H1 (cell line): ENCODE data around the gene FLVCR2. TPM values are rescaled to one million over a fixed set of nuclear protein-coding genes. Genes with fewer than 3 reads are reported as not detected.

Experiments
- CTCF ChIA-PET: fragments of 300-600 bp; sonication (Branson Sonifier 250); formaldehyde crosslinking; loops from one replicate; lab custom pipeline; 2021; ENCODE audit not compliant: partially characterized antibody; lab: Charles Lee
- POLR2A ChIA-PET: fragments of 300-600 bp; sonication (Branson Sonifier 250); formaldehyde crosslinking; loops from one replicate; lab custom pipeline; 2021; ENCODE audit warnings: inconsistent platforms; ENCODE audit not compliant: partially characterized antibody; lab: Charles Lee
- DNase-seq, 2 experiments: peaks; one replicate each; pipeline versions ENCODE4 v3.0.0 to v3.0.0-alpha.2; 2010 to 2022; ENCODE audit warnings: low spot score in 2 of 2, low read depth in 1 of 2, mixed read lengths in 1 of 2
- FAIRE-seq: peaks from 2 replicates; lab custom pipeline; 2011; peaks lifted over from hg19 to GRCh38; lab: Jason Lieb, UNC
- H2AFZ ChIP-seq: 2 replicates; pipeline ENCODE4 v1.8.1; 2012; ENCODE audit warnings: low read length, inconsistent platforms
- H2AK5ac ChIP-seq: 2 replicates; pipeline ENCODE4 v1.6.1; 2013; ENCODE audit warnings: low read depth, low read length
- H2BK120ac ChIP-seq: replicated peaks from 2 replicates; pipeline ENCODE3; 2013; ENCODE audit warnings: low read depth, low read length, inconsistent platforms
- H2BK12ac ChIP-seq: 2 replicates; pipeline ENCODE4 v1.6.1; 2013; ENCODE audit warnings: low read depth, low read length
- H2BK15ac ChIP-seq: 2 replicates; pipeline ENCODE4 v1.6.1; 2013; ENCODE audit warnings: low read length
- H2BK20ac ChIP-seq: 2 replicates; pipeline ENCODE4 v1.6.1; 2013; ENCODE audit warnings: low read length
- H2BK5ac ChIP-seq: 2 replicates; pipeline ENCODE4 v1.6.1; 2013; ENCODE audit warnings: low read depth, low read length
- H3K14ac ChIP-seq: 2 replicates; pipeline ENCODE4 v1.6.1; 2013; ENCODE audit warnings: inconsistent platforms; ENCODE audit not compliant: insufficient read length
- H3K18ac ChIP-seq: 2 replicates; pipeline ENCODE4 v1.6.1; 2013; ENCODE audit warnings: low read length; ENCODE audit errors: extremely low read depth
- H3K23ac ChIP-seq: 2 replicates; pipeline ENCODE4 v1.6.1; 2013; ENCODE audit warnings: inconsistent platforms; ENCODE audit not compliant: insufficient read length
- H3K23me2 ChIP-seq: 2 replicates; pipeline ENCODE4 v1.6.1; 2013; ENCODE audit warnings: low read depth, low read length
- H3K27ac ChIP-seq: 2 replicates; pipeline ENCODE4 v1.6.1; 2011; ENCODE audit warnings: low read depth, low read length, inconsistent platforms
- H3K27me3 ChIP-seq, 4 experiments: replicated peaks in 1 of 4; 1 replicate in 1 of 4; 2 replicates in 3 of 4; pipeline versions ENCODE4 v1.6.1 to v1.8.1; 2011 to 2013; ENCODE audit warnings: low read length in 3 of 4, mild to moderate bottlenecking in 3 of 4, inconsistent platforms in 2 of 4, mixed read lengths in 2 of 4, moderate library complexity in 1 of 4; ENCODE audit not compliant: control insufficient read depth in 3 of 4, insufficient read depth in 3 of 4; ENCODE audit errors: extremely low read depth in 1 of 4
- H3K36me3 ChIP-seq, 4 experiments: 2 replicates each; pipeline versions ENCODE4 v1.6.1 to v1.8.1; 2011 to 2013; ENCODE audit warnings: mild to moderate bottlenecking in 4 of 4, low read length in 3 of 4, moderate library complexity in 2 of 4, control low read depth in 1 of 4, inconsistent platforms in 1 of 4; ENCODE audit not compliant: insufficient read depth in 4 of 4, control insufficient read depth in 2 of 4
- H3K4ac ChIP-seq: replicated peaks from 2 replicates; pipeline ENCODE3; 2013; ENCODE audit warnings: low read length, low read depth, mixed read lengths, inconsistent platforms; ENCODE audit not compliant: insufficient read length
- H3K4me1 ChIP-seq, 4 experiments: replicated peaks in 1 of 4; 1 replicate in 1 of 4; 2 replicates in 3 of 4; pipeline versions ENCODE4 v1.6.1 to v1.8.1; 2011 to 2013; ENCODE audit warnings: low read length in 3 of 4, inconsistent platforms in 2 of 4, mixed read lengths in 1 of 4; ENCODE audit not compliant: insufficient read depth in 4 of 4, control insufficient read depth in 3 of 4
- H3K4me2 ChIP-seq, 2 experiments: 2 replicates each; pipeline versions ENCODE4 v1.6.1 to v1.8.1; 2011 to 2013; ENCODE audit warnings: low read depth in 2 of 2, low read length in 2 of 2, control low read depth in 1 of 2, inconsistent platforms in 1 of 2, mild to moderate bottlenecking in 1 of 2; ENCODE audit not compliant: insufficient read depth in 1 of 2
- H3K4me3 ChIP-seq, 4 experiments: fragments of 200-600, 300-600 bp in 1 of 4; sonication (generic), shearing (Covaris generic), sonication (Bioruptor Twin) in 1 of 4; 2 replicates each; pipeline versions ENCODE4 v1.5.1 to v1.8.1; 2011 to 2016; ENCODE audit warnings: low read length in 4 of 4, low read depth in 3 of 4, control low read depth in 2 of 4, inconsistent platforms in 2 of 4, mild to moderate bottlenecking in 2 of 4, mixed read lengths in 1 of 4, moderate library complexity in 1 of 4; ENCODE audit not compliant: insufficient read depth in 2 of 4; ENCODE audit errors: extremely low read depth in 1 of 4
- H3K56ac ChIP-seq: replicated peaks from 2 replicates; pipeline ENCODE3; 2013; ENCODE audit warnings: low read depth, mild to moderate bottlenecking, mixed read lengths, low read length, inconsistent platforms; ENCODE audit not compliant: insufficient read length
- H3K79me1 ChIP-seq: 2 replicates; pipeline ENCODE4 v1.6.1; 2013; ENCODE audit warnings: low read depth, low read length, control low read depth
- H3K79me2 ChIP-seq, 2 experiments: 2 replicates each; pipeline versions ENCODE4 v1.6.1 to v1.8.1; 2012 to 2013; ENCODE audit warnings: low read length in 2 of 2, mild to moderate bottlenecking in 2 of 2, inconsistent platforms in 1 of 2; ENCODE audit not compliant: insufficient read depth in 2 of 2, control insufficient read depth in 1 of 2
- H3K9ac ChIP-seq, 4 experiments: replicated peaks in 1 of 4; 1 replicate in 1 of 4; 2 replicates in 3 of 4; pipeline versions ENCODE4 v1.6.1 to v1.8.1; 2011 to 2013; ENCODE audit warnings: low read depth in 3 of 4, low read length in 3 of 4, control low read depth in 2 of 4, mild to moderate bottlenecking in 2 of 4, moderate library complexity in 2 of 4, inconsistent platforms in 1 of 4; ENCODE audit errors: extremely low read depth in 1 of 4
- H3K9me3 ChIP-seq, 2 experiments: 2 replicates each; pipeline versions ENCODE4 v1.6.1 to v1.8.1; 2012 to 2013; ENCODE audit warnings: mild to moderate bottlenecking in 2 of 2, moderate library complexity in 2 of 2, control low read depth in 1 of 2, inconsistent platforms in 1 of 2, low read depth in 1 of 2, low read length in 1 of 2, mixed read lengths in 1 of 2; ENCODE audit not compliant: insufficient read depth in 2 of 2
- H4K20me1 ChIP-seq, 2 experiments: replicated peaks in 1 of 2; 2 replicates each; pipeline versions ENCODE3 to v1.8.1; 2011 to 2013; ENCODE audit warnings: inconsistent platforms in 2 of 2, low read length in 2 of 2, mild to moderate bottlenecking in 1 of 2; ENCODE audit not compliant: insufficient read depth in 2 of 2, control insufficient read depth in 1 of 2
- H4K5ac ChIP-seq: 2 replicates; pipeline ENCODE4 v1.6.1; 2013; ENCODE audit warnings: low read length, low read depth, mixed read lengths, inconsistent platforms; ENCODE audit not compliant: insufficient read length
- H4K8ac ChIP-seq: 2 replicates; pipeline ENCODE4 v1.8.0; 2013; ENCODE audit warnings: mild to moderate bottlenecking, moderate library complexity, low read length, inconsistent platforms; ENCODE audit not compliant: insufficient read depth; ENCODE audit errors: extremely low read depth
- H4K91ac ChIP-seq: replicated peaks from 2 replicates; pipeline ENCODE3; 2013; ENCODE audit warnings: low read length, mixed read lengths, inconsistent platforms; ENCODE audit not compliant: insufficient read length
- CREB1 ChIP-seq: IDR thresholded peaks from 2 replicates; pipeline ENCODE4 v1.6.1; 2012; ENCODE audit warnings: inconsistent platforms
- RFX5 ChIP-seq: IDR thresholded peaks from 2 replicates; pipeline ENCODE4 v1.6.1; 2011; ENCODE audit warnings: low read depth, low read length, improper control_type of control experiment, borderline replicate concordance
- SIX5 ChIP-seq: IDR thresholded peaks from 2 replicates; pipeline ENCODE4 v1.6.1; 2011; ENCODE audit warnings: mild to moderate bottlenecking, low read depth, low read length
- SP1 ChIP-seq: IDR thresholded peaks from 2 replicates; pipeline ENCODE4 v1.6.1; 2011; ENCODE audit warnings: low read depth, low read length
- WGBS, 2 experiments: shearing (Covaris generic) in 1 of 2; methylation state at CpG; one replicate each; pipeline versions ENCODE4 v1.1.6 to v1.1.7; 2013 to 2015; ENCODE audit warnings: low lambda C conversion rate in 2 of 2, mixed read lengths in 2 of 2, inconsistent platforms in 1 of 2, low coverage in 1 of 2, missing lambda C conversion rate in 1 of 2; ENCODE audit not compliant: insufficient replicate concordance in 2 of 2, insufficient coverage in 1 of 2, insufficient read length in 1 of 2; ENCODE audit errors: extremely low coverage in 1 of 2, missing lambda C conversion rate in 1 of 2; 5-methylcytosine and 5-hydroxymethylcytosine counted together
- polyA plus RNA-seq, 7 experiments: library from polyadenylated mRNA; depleted of rRNA in 3 of 7; stranded (reverse) in 5 of 7; unstranded in 2 of 7; fragments of >200 nt in 5 of 7; fragments of 200-250 nt in 2 of 7; gene quantifications; 1 replicate in 5 of 7; 2 replicates in 1 of 7; 4 replicates in 1 of 7; pipeline versions ENCODE4 v1.2.1 to v1.2.3, GENCODE V29; 2011 to 2013; ENCODE audit warnings: missing spikeins in 2 of 7, mixed read lengths in 2 of 7
- total RNA-seq: library from RNA; stranded (reverse); fragmentation: NEBNext Ultra II Directional; extraction: Animal tissue kit (Norgen Biotek cat#: 25700); gene quantifications from 2 replicates; pipeline ENCODE4 v1.2.1, GENCODE V29; 2021

FLVCR2 gene
- total and polyA plus RNA-seq, 2 of the 8 experiments (the other 6 are each of a cell fraction or from before 2014, with no cell fraction given), result 7.1 to 8.2 TPM

- H3K9ac ChIP-seq, result no peak overlapping the region
- H2AFZ ChIP-seq, result peak overlapping the region; percentile 69; the same call in 1 of the 2 replicates
- peaks cover 0 to 2% (median 0%) of the 10 kb centered on the region in 4 experiments; a peak in 1 of 7 replicates for H3K27me3 ChIP-seq
- no peak overlapping the region for H3K4me3 ChIP-seq
- no peak overlapping the region for H4K91ac ChIP-seq
- H3K56ac ChIP-seq, result no peak overlapping the region
- H3K23ac ChIP-seq, result no peak overlapping the region
- no peak overlapping the region for H4K5ac ChIP-seq
- H3K9me3 ChIP-seq, result no peaks in the 10 kb centered on the region
- no peaks in the 10 kb centered on the region for H3K79me2 ChIP-seq
- no peak overlapping the region for H2BK5ac ChIP-seq
- H3K23me2 ChIP-seq, result peaks cover 3% of the 10 kb centered on the region; the same call in 1 of the 2 replicates
- no peak overlapping the region for H2AK5ac ChIP-seq
- H3K4me2 ChIP-seq, result no peak overlapping the region
- H3K18ac ChIP-seq, result no peak overlapping the region
- H4K8ac ChIP-seq, result 0 out of 2 replicates have a peak overlapping the region, but pooled peaks have one; percentile 73
- no peak for FAIRE-seq
- POLR2A ChIA-PET, result interaction anchor here (0.9 kb wide), 1 partner anchor 10 kb away, joined by 3 read pairs; the partner anchor contains the start of gene FLVCR2
- no peak overlapping the region for H2BK120ac ChIP-seq
- H2BK12ac ChIP-seq, result no peak overlapping the region
- H3K36me3 ChIP-seq, result no peaks in the 10 kb centered on the region
- H2BK15ac ChIP-seq, result no peak overlapping the region
- H4K20me1 ChIP-seq, result no peaks in the 10 kb centered on the region
- CTCF ChIA-PET, result interaction anchor here (19.5 kb wide), 1 partner anchor 87 kb away, joined by 348 read pairs; the partner anchor contains the start of genes ERG28 and TTLL5
- 0 out of 7 replicates have a peak, but pooled peaks cover 0 to 5% (median 0%) of the 10 kb centered on the region in 4 experiments for H3K4me1 ChIP-seq
- no peak overlapping the region for H3K27ac ChIP-seq
- H3K4ac ChIP-seq, result no peak overlapping the region
- H2BK20ac ChIP-seq, result no peak overlapping the region
- H3K79me1 ChIP-seq, result no peaks in the 10 kb centered on the region; the same call in 1 of the 2 replicates
- no peak for DNase-seq
- 83% methylated on average over 7 of the region's 7 CpGs; no CpG with 5 or more reads in 1 of the 2 experiments for WGBS, 2 experiments
- H3K14ac ChIP-seq, result no peak overlapping the region
- TF ChIP-seq SP1 (no peak), RFX5 (no peak), SIX5 (no peak), CREB1 (no peak)
These were observed 10.3 kb upstream of the FLVCR2 start for GRCh38 chr14:75568140-75568539.
